MM.1S (cell line): ENCODE results near the gene TNRC6C.

ENCODE experiments used
- DNase-seq: peaks from one replicate; pipeline ENCODE4 v3.0.0-alpha.2; 2015
- H2AFZ ChIP-seq: fragments of 300-600 bp; sonication (generic); 2 replicates; pipeline ENCODE4 v1.6.0; 2016; ENCODE audit warnings: antibody characterized with exemption, low read length
- H3F3A ChIP-seq: fragments of 300-600 bp; sonication (generic); 2 replicates; pipeline ENCODE4 v1.6.1; 2016; ENCODE audit warnings: mild to moderate bottlenecking, antibody characterized with exemption, low read length, moderate library complexity, mixed read lengths; ENCODE audit not compliant: insufficient read depth
- H3K27ac ChIP-seq: fragments of 300-600 bp; sonication (generic); 2 replicates; pipeline ENCODE4 v1.5.1; 2016; ENCODE audit warnings: mild to moderate bottlenecking, low read length
- H3K27me3 ChIP-seq: fragments of 300-600 bp; sonication (generic); replicated peaks from 2 replicates; pipeline ENCODE4 v1.6.0; 2016; ENCODE audit warnings: low read length; ENCODE audit not compliant: insufficient read depth
- H3K36me3 ChIP-seq: fragments of 300-600 bp; sonication (generic); replicated peaks from 2 replicates; pipeline ENCODE4 v1.6.1; 2016; ENCODE audit warnings: mild to moderate bottlenecking, low read length, mixed read lengths; ENCODE audit not compliant: insufficient read depth
- H3K4me1 ChIP-seq: fragments of 300-600 bp; sonication (generic); 2 replicates; pipeline ENCODE4 v1.6.1; 2016; ENCODE audit warnings: low read length, mixed read lengths
- H3K4me2 ChIP-seq: fragments of 300-600 bp; sonication (generic); 2 replicates; pipeline ENCODE4 v1.6.0; 2016; ENCODE audit warnings: low read depth, low read length
- H3K4me3 ChIP-seq: fragments of 300-600 bp; sonication (generic); 2 replicates; pipeline ENCODE4 v1.5.1; 2016; ENCODE audit warnings: low read length, mixed read lengths
- H3K79me2 ChIP-seq: fragments of 300-600 bp; sonication (generic); 2 replicates; pipeline ENCODE4 v1.6.1; 2016; ENCODE audit warnings: mixed run types, low read length, mixed read lengths
- H3K9ac ChIP-seq: fragments of 300-600 bp; sonication (generic); 2 replicates; pipeline ENCODE4 v1.6.1; 2016; ENCODE audit warnings: low read length, mixed read lengths
- H3K9me2 ChIP-seq: fragments of 300-600 bp; sonication (generic); replicated peaks from 2 replicates; pipeline ENCODE4 v1.6.1; 2016; ENCODE audit warnings: mild to moderate bottlenecking, low read length, mixed read lengths; ENCODE audit not compliant: insufficient read depth
- H3K9me3 ChIP-seq: fragments of 300-600 bp; sonication (generic); replicated peaks from 2 replicates; pipeline ENCODE4 v1.6.1; 2016; ENCODE audit warnings: mild to moderate bottlenecking, low read length, mixed read lengths; ENCODE audit not compliant: insufficient read depth
- H4K20me1 ChIP-seq: fragments of 300-600 bp; sonication (generic); 2 replicates; pipeline ENCODE4 v1.6.1; 2016; ENCODE audit warnings: mild to moderate bottlenecking, low read length, moderate library complexity, mixed read lengths; ENCODE audit not compliant: insufficient read depth
- CTCF ChIP-seq: fragments of 300-600 bp; sonication (generic); IDR thresholded peaks from 2 replicates; pipeline ENCODE4 v1.5.1; 2016; ENCODE audit warnings: antibody characterized with exemption, low read length, mixed read lengths
- EZH2 ChIP-seq: fragments of 300-600 bp; sonication (generic); optimal IDR thresholded peaks from 2 replicates; pipeline ENCODE3; 2017; ENCODE audit warnings: low read depth, mild to moderate bottlenecking, antibody characterized with exemption, low read length, mixed read lengths
- EZH2phosphoT487 ChIP-seq: fragments of 300-600 bp; sonication (generic); IDR thresholded peaks from 2 replicates; pipeline ENCODE4 v1.6.1; 2018; ENCODE audit warnings: antibody characterized with exemption, low read length

Gene TNRC6C

GRCh38 chr17:78069695-78070094 lies 111.2 kb downstream of the TNRC6C start:
- Histone ChIP-seq H3K4me2 (no peak overlapping the region), H3K9me3 (no peaks in the 10 kb centered on the region), H3K79me2 (no peaks in the 10 kb centered on the region), H3K36me3 (0 out of 2 replicates have a peak, but pooled peaks cover 3% of the 10 kb centered on the region), H2AFZ (no peak overlapping the region), H3K4me1 (no peaks in the 10 kb centered on the region), H3F3A (no peaks in the 10 kb centered on the region), H3K27me3 (no peaks in the 10 kb centered on the region), H3K9me2 (no peaks in the 10 kb centered on the region), H3K27ac (no peak overlapping the region), H3K4me3 (no peak overlapping the region), H3K9ac (no peak overlapping the region), H4K20me1 (no peaks in the 10 kb centered on the region)
- no peak for TF ChIP-seq EZH2phosphoT487
- no peak for TF ChIP-seq EZH2
- TF ChIP-seq CTCF = no peak
- no peak for DNase-seq

GRCh38 chr17:78072961-78073360 lies 114.5 kb downstream of the TNRC6C start:
- DNase-seq = no peak
- Histone ChIP-seq H3K79me2 (no peaks in the 10 kb centered on the region), H2AFZ (no peak overlapping the region)

GRCh38 chr17:78075011-78075410 lies 116.5 kb downstream of the TNRC6C start:
- no peaks in the 10 kb centered on the region for H3K9me2 ChIP-seq
- no peak for DNase-seq

More at GRCh38 chr17:78072961-78073360, 114.5 kb downstream of the TNRC6C start:
- no peak overlapping the region for H3K4me3 ChIP-seq
- H3K9ac ChIP-seq = no peak overlapping the region
- no peaks in the 10 kb centered on the region for H3K9me2 ChIP-seq
- 0 out of 2 replicates have a peak, but pooled peaks cover 3% of the 10 kb centered on the region for H3K36me3 ChIP-seq
- H3K27me3 ChIP-seq = no peaks in the 10 kb centered on the region
- H3K9me3 ChIP-seq = no peaks in the 10 kb centered on the region
- no peak for TF ChIP-seq EZH2
- no peak for TF ChIP-seq EZH2phosphoT487
- TF ChIP-seq CTCF = no peak
- no peaks in the 10 kb centered on the region for H3K4me1 ChIP-seq
- no peaks in the 10 kb centered on the region for H3F3A ChIP-seq
- H3K4me2 ChIP-seq = no peak overlapping the region
- H3K27ac ChIP-seq = no peak overlapping the region
- H4K20me1 ChIP-seq = no peaks in the 10 kb centered on the region

More at GRCh38 chr17:78075011-78075410, 116.5 kb downstream of the TNRC6C start:
- Histone ChIP-seq H3K27me3 (no peaks in the 10 kb centered on the region), H3K9ac (no peak overlapping the region), H3K36me3 (0 out of 2 replicates have a peak, but pooled peaks cover 3% of the 10 kb centered on the region), H4K20me1 (no peaks in the 10 kb centered on the region), H3K9me3 (no peaks in the 10 kb centered on the region), H3K27ac (no peak overlapping the region), H3F3A (no peaks in the 10 kb centered on the region), H3K79me2 (no peaks in the 10 kb centered on the region), H3K4me2 (no peak overlapping the region), H3K4me3 (no peak overlapping the region), H2AFZ (no peak overlapping the region), H3K4me1 (no peaks in the 10 kb centered on the region)
- TF ChIP-seq CTCF = no peak
- no peak for TF ChIP-seq EZH2
- no peak for TF ChIP-seq EZH2phosphoT487
